Measurements from ENCODE around the gene ANKMY1. TPM values are rescaled to one million over a fixed set of nuclear protein-coding genes. Genes with fewer than 3 reads are reported as not detected.

ANKMY1 gene
- total RNA-seq, 1 experiment from 2014 or later, result 19.5 TPM

DNA sequence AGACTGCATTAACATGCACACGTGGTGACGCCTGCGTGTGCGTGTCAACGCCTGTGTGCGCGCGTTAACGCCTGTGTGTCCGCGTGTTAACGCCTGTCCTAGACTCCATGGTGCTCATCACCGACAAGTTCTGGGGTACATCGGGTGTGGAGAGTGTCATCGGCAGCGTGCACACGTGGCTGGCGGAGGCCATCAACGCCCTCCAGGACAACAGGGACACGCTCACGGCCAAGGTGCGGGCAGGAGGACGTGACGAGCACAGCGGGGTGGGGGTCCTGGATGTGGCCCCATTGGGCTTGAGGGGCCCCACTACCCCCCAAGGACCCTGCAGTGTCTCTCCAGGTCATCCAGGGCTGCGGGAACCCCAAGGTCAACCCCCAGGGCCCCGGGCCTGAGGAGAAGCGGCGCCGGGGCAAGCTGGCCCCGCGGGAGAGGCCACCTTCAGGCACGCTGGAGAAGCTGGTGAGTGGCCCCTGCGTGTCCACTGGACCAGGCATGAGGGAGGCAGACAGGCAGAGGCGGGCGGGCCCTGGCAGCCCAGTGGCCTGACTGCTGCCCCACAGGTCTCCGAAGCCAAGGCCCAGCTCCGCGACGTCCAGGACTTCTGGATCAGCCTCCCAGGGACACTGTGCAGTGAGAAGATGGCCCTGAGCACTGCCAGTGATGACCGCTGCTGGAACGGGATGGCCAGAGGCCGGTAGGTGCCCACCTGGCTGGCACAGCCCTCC, 93.1 kb downstream of the ANKMY1 start:
- Histone ChIP-seq H3K27ac (ENCODE audit: low read length) (no peak overlapping the region), H3K27me3 (ENCODE audit: low read length) (no peaks in the 10 kb centered on the region), H3K36me3 (ENCODE audit: low read depth, low read length) (peaks cover 6% of the 10 kb centered on the region), H3K9me3 (ENCODE audit: low read length) (no peaks in the 10 kb centered on the region), H3K9ac (ENCODE audit: low read length) (no peak overlapping the region), H2AFZ (ENCODE audit: low read length) (no peak overlapping the region), H4K20me1 (ENCODE audit: low read length) (no peaks in the 10 kb centered on the region), H3F3A (ENCODE audit: low read length, unreplicated experiment) (no peaks in the 10 kb centered on the region), H3K4me3 (ENCODE audit: low read length) (no peak overlapping the region), H3K79me2 (ENCODE audit: low read length) (no peaks in the 10 kb centered on the region), H3K4me2 (ENCODE audit: low read length) (no peak overlapping the region), H3K4me1 (ENCODE audit: insufficient read depth, low read length) (no peaks in the 10 kb centered on the region), H3K9me2 (replicated peaks; ENCODE audit: low read length) (no peaks in the 10 kb centered on the region)
- ATAC-seq (no peak), DNase-seq (no peak)
- ChIA-PET POLR2A (ENCODE audit: unreplicated experiment) (no interaction called here), CTCF (no interaction called here)
- no TSS peak for BruUV-seq (replicated peaks)
- TF ChIP-seq EZH2 (IDR thresholded peaks at IDR 0.05; ENCODE audit: low read length, unreplicated experiment), result no peak
- TF ChIP-seq EZH2phosphoT487 (IDR thresholded peaks at IDR 0.05; ENCODE audit: borderline replicate concordance, low read length), result no peak
- no peak for TF ChIP-seq CTCF (conservative IDR thresholded peaks at IDR 0.05; ENCODE audit: low read depth, low read length)
- intact Hi-C loops (cut with micrococcal nuclease), result no loop called here

DNA sequence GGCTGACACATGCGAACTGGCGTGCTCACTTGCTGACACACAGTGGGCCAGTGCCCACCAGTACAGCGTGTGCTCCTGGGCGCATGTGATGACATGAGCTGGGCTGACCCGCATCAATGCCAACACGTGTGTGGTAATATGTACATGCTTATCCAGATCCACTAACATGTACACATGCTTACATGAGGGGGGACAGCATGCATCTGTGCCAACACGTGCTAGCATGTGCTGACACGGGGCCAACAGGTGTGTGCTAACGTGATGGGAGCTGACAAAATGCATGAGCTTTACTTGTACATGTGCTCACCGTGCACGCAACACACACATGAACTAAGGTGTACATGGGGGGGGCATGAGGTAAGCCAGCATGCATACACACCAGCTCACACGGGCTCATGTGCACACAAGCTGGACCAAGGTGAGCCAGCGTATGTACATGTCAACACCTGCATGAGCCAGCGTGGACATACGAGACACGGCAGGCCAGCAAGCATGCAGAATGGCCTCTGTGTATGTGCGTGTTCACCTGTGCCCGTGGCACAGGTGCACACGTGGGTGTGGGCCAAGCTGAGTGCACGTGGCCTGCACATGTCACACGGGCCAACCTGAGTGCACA, 93.8 kb downstream of the ANKMY1 start:
- no peaks in the 10 kb centered on the region for H3K9me3 ChIP-seq (ENCODE audit: low read length)
- intact Hi-C loops (cut with micrococcal nuclease), result no loop called here
- no peak overlapping the region for H3K4me2 ChIP-seq (ENCODE audit: low read length)
- ChIA-PET POLR2A (ENCODE audit: unreplicated experiment) (no interaction called here), CTCF (no interaction called here)
- peaks cover 6% of the 10 kb centered on the region for H3K36me3 ChIP-seq (ENCODE audit: low read depth, low read length)
- H3K4me3 ChIP-seq (ENCODE audit: low read length), result no peak overlapping the region
- no peaks in the 10 kb centered on the region for H3K27me3 ChIP-seq (ENCODE audit: low read length)
- H3F3A ChIP-seq (ENCODE audit: low read length, unreplicated experiment), result no peaks in the 10 kb centered on the region
- H3K27ac ChIP-seq (ENCODE audit: low read length), result no peak overlapping the region
- no peak overlapping the region for H2AFZ ChIP-seq (ENCODE audit: low read length)
- TF ChIP-seq EZH2phosphoT487 (IDR thresholded peaks at IDR 0.05; ENCODE audit: borderline replicate concordance, low read length), result no peak
- no peak for TF ChIP-seq CTCF (conservative IDR thresholded peaks at IDR 0.05; ENCODE audit: low read depth, low read length)
- TF ChIP-seq EZH2 (IDR thresholded peaks at IDR 0.05; ENCODE audit: low read length, unreplicated experiment), result no peak
- no peaks in the 10 kb centered on the region for H3K4me1 ChIP-seq (ENCODE audit: insufficient read depth, low read length)
- no TSS peak for BruUV-seq (replicated peaks)
- no peaks in the 10 kb centered on the region for H3K9me2 ChIP-seq (replicated peaks; ENCODE audit: low read length)
- H3K9ac ChIP-seq (ENCODE audit: low read length), result no peak overlapping the region
- ATAC-seq (no peak), DNase-seq (no peak)
- no peaks in the 10 kb centered on the region for H3K79me2 ChIP-seq (ENCODE audit: low read length)
- H4K20me1 ChIP-seq (ENCODE audit: low read length), result no peaks in the 10 kb centered on the region

GRCh38 chr2:240463274-240463865, 94.4 kb downstream of the ANKMY1 start:
- H3K79me2 ChIP-seq (ENCODE audit: low read length), result no peaks in the 10 kb centered on the region
- H3K9me3 ChIP-seq (ENCODE audit: low read length), result no peaks in the 10 kb centered on the region
- no peak for TF ChIP-seq EZH2 (IDR thresholded peaks at IDR 0.05; ENCODE audit: low read length, unreplicated experiment)
- no peak for TF ChIP-seq EZH2phosphoT487 (IDR thresholded peaks at IDR 0.05; ENCODE audit: borderline replicate concordance, low read length)
- no peak for TF ChIP-seq CTCF (conservative IDR thresholded peaks at IDR 0.05; ENCODE audit: low read depth, low read length)
- peaks cover 6% of the 10 kb centered on the region for H3K36me3 ChIP-seq (ENCODE audit: low read depth, low read length)
- H3K27ac ChIP-seq (ENCODE audit: low read length), result no peak overlapping the region
- no peaks in the 10 kb centered on the region for H4K20me1 ChIP-seq (ENCODE audit: low read length)
- no peak overlapping the region for H3K9ac ChIP-seq (ENCODE audit: low read length)
- H3F3A ChIP-seq (ENCODE audit: low read length, unreplicated experiment), result no peaks in the 10 kb centered on the region
- H3K4me2 ChIP-seq (ENCODE audit: low read length), result no peak overlapping the region
- no peaks in the 10 kb centered on the region for H3K4me1 ChIP-seq (ENCODE audit: insufficient read depth, low read length)
- ATAC-seq (no peak), DNase-seq (no peak)
- H2AFZ ChIP-seq (ENCODE audit: low read length), result no peak overlapping the region
- ChIA-PET POLR2A (ENCODE audit: unreplicated experiment) (no interaction called here), CTCF (no interaction called here)
- no peak overlapping the region for H3K4me3 ChIP-seq (ENCODE audit: low read length)
- intact Hi-C loops (cut with micrococcal nuclease), result no loop called here
- no TSS peak for BruUV-seq (replicated peaks)
- no peaks in the 10 kb centered on the region for H3K27me3 ChIP-seq (ENCODE audit: low read length)
- H3K9me2 ChIP-seq (replicated peaks; ENCODE audit: low read length), result no peaks in the 10 kb centered on the region

Measured in PC-3 (cell line).